ENCODE data around the gene HOXB3.

The HOXB3 gene

GRCh38 chr17:48589831-48590606 is at the start of gene HOXB3:
Gene HOXB3 (minus strand): TSS chr17:48590241. CDS start chr17:48552474, 37,767 bp downstream.
- no peak for DNase-seq

- no peak for DNase-seq
Measured at GRCh38 chr17:48639136-48639535, 49.1 kb upstream of the HOXB3 start.

GRCh38 chr17:48637323-48638260 is 47.6 kb upstream of the HOXB3 start:
- no peak for DNase-seq

GRCh38 chr17:48636177-48637018 is 46.4 kb upstream of the HOXB3 start:
- DNase-seq, result peak; percentile 91

- no peak for DNase-seq
Measured at GRCh38 chr17:48634493-48635208, 44.6 kb upstream of the HOXB3 start.

GRCh38 chr17:48633266-48633677 is 43.2 kb upstream of the HOXB3 start:
- no peak for DNase-seq

GRCh38 chr17:48632579-48633265 is 42.7 kb upstream of the HOXB3 start:
- DNase-seq, result no peak

GRCh38 chr17:48631693-48632578 is 41.9 kb upstream of the HOXB3 start:
- DNase-seq, result no peak

- no peak for DNase-seq
Measured at GRCh38 chr17:48630925-48631692, 41.1 kb upstream of the HOXB3 start.

- no peak for DNase-seq
Measured at GRCh38 chr17:48630009-48630924, 40.2 kb upstream of the HOXB3 start.

GRCh38 chr17:48629411-48629759 is 39.3 kb upstream of the HOXB3 start:
- DNase-seq, result no peak

- no peak for DNase-seq
Measured at GRCh38 chr17:48628649-48629410, 38.8 kb upstream of the HOXB3 start.

GRCh38 chr17:48627623-48628521 is 37.8 kb upstream of the HOXB3 start:
- no peak for DNase-seq

GRCh38 chr17:48627118-48627597 is 37.1 kb upstream of the HOXB3 start:
- no peak for DNase-seq

- DNase-seq, result peak; percentile 65
Measured at GRCh38 chr17:48626245-48627117, 36.4 kb upstream of the HOXB3 start, which contains the start of gene HOXB9. Gene HOXB9 (minus strand): TSS chr17:48626358. CDS start chr17:48626269, 89 bp downstream.

Data from stimulated activated CD8-positive, alpha-beta memory T cell treated with anti-CD3 and anti-CD28 coated beads, Interleukin-4, amount 100 ng/mL, for 48 hours (primary cell).